NT2/D1 (cell line): ENCODE data around the gene ICAM2.

Source experiments
- SUZ12 ChIP-seq: IDR thresholded peaks from 2 replicates; pipeline ENCODE4 v1.6.1; 2011; ENCODE audit not compliant: insufficient read length, insufficient read depth; ENCODE audit errors: extremely low read depth
- YY1 ChIP-seq: IDR thresholded peaks from 2 replicates; pipeline ENCODE4 v1.6.1; 2011; ENCODE audit not compliant: insufficient read length, insufficient read depth
- ZNF274 ChIP-seq: IDR thresholded peaks from 2 replicates; pipeline ENCODE4 v1.6.1; 2011; ENCODE audit warnings: mild to moderate bottlenecking, low read depth, low read length

DNA sequence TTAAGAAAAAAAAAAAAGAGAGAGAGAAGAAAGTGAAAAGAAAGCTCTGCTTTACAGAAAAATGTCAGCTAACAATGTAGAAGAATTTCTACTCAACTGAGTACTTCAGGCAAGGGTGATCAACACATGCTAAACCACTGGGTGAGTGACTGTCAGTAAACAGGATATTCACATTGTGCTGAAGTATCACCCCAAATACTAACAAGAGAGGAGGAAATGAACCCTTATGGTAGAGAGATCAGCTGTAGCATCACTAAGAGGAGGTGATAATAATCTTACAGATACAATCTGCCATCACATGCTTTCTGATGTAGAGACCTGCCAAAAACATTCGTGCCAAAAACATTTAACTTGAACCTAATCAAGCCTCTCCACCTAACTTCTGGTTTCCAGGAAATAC lies 30.7 kb upstream of the ICAM2 start:
- TF ChIP-seq ZNF274 (no peak), SUZ12 (no peak), YY1 (no peak)
